ENCODE results near the gene CRTC1.

The CRTC1 gene

GRCh38 chr19:18777301-18778075 is 94.0 kb downstream of the CRTC1 start:
- TF ChIP-seq REST (IDR thresholded peaks at IDR 0.05; ENCODE audit: insufficient read depth in 1 of 2, low read depth in 2 of 2, low read length in 2 of 2), result no peak
- no peak for TF ChIP-seq FOXP2 (optimal IDR thresholded peaks at IDR 0.05; ENCODE audit: borderline replicate concordance, extremely low read depth, extremely low read length, insufficient read depth)
- no peak for TF ChIP-seq SIN3A (IDR thresholded peaks at IDR 0.05; ENCODE audit: borderline replicate concordance, insufficient read depth, low read length)
- TF ChIP-seq POLR2AphosphoS5 (IDR thresholded peaks at IDR 0.05; ENCODE audit: low read depth, low read length), result no peak
- no peak for TF ChIP-seq TAF1 (IDR thresholded peaks at IDR 0.05; ENCODE audit: borderline replicate concordance, insufficient read depth, low read length)

- TF ChIP-seq TAF1 (IDR thresholded peaks at IDR 0.05; ENCODE audit: borderline replicate concordance, insufficient read depth, low read length), result no peak
- TF ChIP-seq FOXP2 (optimal IDR thresholded peaks at IDR 0.05; ENCODE audit: borderline replicate concordance, extremely low read depth, extremely low read length, insufficient read depth), result no peak
- no peak for TF ChIP-seq REST (IDR thresholded peaks at IDR 0.05; ENCODE audit: insufficient read depth in 1 of 2, low read depth in 2 of 2, low read length in 2 of 2)
- TF ChIP-seq POLR2AphosphoS5 (IDR thresholded peaks at IDR 0.05; ENCODE audit: low read depth, low read length), result no peak
- TF ChIP-seq SIN3A (IDR thresholded peaks at IDR 0.05; ENCODE audit: borderline replicate concordance, insufficient read depth, low read length), result no peak
Measured at GRCh38 chr19:18778076-18778389, 94.6 kb downstream of the CRTC1 start.

- TF ChIP-seq FOXP2 (optimal IDR thresholded peaks at IDR 0.05; ENCODE audit: borderline replicate concordance, extremely low read depth, extremely low read length, insufficient read depth) (no peak), TAF1 (IDR thresholded peaks at IDR 0.05; ENCODE audit: borderline replicate concordance, insufficient read depth, low read length) (no peak), REST (IDR thresholded peaks at IDR 0.05; ENCODE audit: insufficient read depth in 1 of 2, low read depth in 2 of 2, low read length in 2 of 2) (no peak), POLR2AphosphoS5 (IDR thresholded peaks at IDR 0.05; ENCODE audit: low read depth, low read length) (no peak), SIN3A (IDR thresholded peaks at IDR 0.05; ENCODE audit: borderline replicate concordance, insufficient read depth, low read length) (no peak)
Measured at GRCh38 chr19:18778826-18779495, 95.5 kb downstream of the CRTC1 start.

- no peak for TF ChIP-seq REST (IDR thresholded peaks at IDR 0.05; ENCODE audit: insufficient read depth in 1 of 2, low read depth in 2 of 2, low read length in 2 of 2)
- TF ChIP-seq SIN3A (IDR thresholded peaks at IDR 0.05; ENCODE audit: borderline replicate concordance, insufficient read depth, low read length), result no peak
- no peak for TF ChIP-seq POLR2AphosphoS5 (IDR thresholded peaks at IDR 0.05; ENCODE audit: low read depth, low read length)
- TF ChIP-seq TAF1 (IDR thresholded peaks at IDR 0.05; ENCODE audit: borderline replicate concordance, insufficient read depth, low read length), result no peak
- TF ChIP-seq FOXP2 (optimal IDR thresholded peaks at IDR 0.05; ENCODE audit: borderline replicate concordance, extremely low read depth, extremely low read length, insufficient read depth), result no peak
Measured at GRCh38 chr19:18780081-18780480, 96.6 kb downstream of the CRTC1 start.
